HG03432 (cell line): Measurements from ENCODE around the gene CNTNAP2.

Source experiments
- ATAC-seq: cut with Tn5 transposase; IDR thresholded peaks from one replicate; pipeline ENCODE4 v1.9.1; 2021; ENCODE audit warnings: mild to moderate bottlenecking, moderate library complexity; ENCODE audit not compliant: unreplicated experiment

Gene CNTNAP2

DNA sequence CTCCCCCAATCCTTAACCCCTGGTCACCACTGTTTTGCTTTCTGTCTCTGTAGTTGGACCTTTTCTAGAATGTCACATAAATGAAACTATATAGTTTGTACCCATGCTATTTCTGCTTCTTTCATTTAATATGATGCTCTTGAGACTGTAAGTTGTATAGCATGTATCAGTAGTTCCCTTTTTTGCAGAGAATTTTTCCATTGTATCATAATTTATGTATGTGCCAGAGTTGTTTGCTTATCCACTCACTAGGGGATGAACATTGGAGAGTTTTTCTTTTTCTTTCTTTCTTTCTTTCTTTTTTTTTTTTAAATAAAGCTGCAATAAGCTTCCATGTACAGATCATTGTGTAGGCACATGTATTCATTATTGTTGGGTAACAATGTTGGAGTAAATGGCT is 544.8 kb downstream of the CNTNAP2 start:
- ATAC-seq, result no peak

DNA sequence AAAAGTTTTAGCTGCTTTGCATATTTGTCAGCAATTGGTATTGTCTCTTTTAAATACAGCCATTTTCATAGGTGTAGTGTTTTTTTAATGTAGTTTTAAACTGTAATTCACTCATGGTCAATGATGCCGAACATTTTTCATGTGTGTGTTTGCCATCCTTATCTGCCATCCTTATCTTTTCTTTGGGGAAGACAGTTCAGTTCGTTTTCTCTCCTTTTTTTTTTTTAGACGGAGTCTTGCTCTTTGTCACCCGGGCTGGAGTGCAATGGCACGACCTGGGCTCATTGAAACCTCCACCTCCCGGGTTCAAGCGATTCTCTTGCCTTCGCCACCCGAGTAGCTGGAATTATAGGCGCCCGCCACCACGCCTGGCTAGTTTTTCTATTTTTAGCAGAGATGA is 545.3 kb downstream of the CNTNAP2 start:
- ATAC-seq, result no peak

DNA sequence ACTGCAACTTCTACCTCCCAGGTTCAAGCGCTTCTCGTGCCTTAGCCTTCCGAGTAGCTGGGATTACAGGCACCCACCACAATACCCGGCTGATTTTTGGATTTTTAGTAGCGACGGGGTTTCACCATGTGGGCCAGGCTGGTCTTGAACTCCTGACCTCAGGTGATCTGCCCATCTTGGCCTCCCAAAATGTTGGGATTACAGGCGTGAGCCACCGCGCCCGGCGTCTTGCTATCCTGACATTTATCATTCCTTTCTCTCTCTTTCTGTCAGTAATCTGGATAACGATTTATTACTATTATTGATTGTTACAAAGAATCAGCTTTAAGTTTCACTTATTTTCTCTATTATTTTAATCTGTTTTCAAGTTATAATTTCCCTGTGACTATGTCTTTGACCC is 548.4 kb downstream of the CNTNAP2 start:
- no peak for ATAC-seq

DNA sequence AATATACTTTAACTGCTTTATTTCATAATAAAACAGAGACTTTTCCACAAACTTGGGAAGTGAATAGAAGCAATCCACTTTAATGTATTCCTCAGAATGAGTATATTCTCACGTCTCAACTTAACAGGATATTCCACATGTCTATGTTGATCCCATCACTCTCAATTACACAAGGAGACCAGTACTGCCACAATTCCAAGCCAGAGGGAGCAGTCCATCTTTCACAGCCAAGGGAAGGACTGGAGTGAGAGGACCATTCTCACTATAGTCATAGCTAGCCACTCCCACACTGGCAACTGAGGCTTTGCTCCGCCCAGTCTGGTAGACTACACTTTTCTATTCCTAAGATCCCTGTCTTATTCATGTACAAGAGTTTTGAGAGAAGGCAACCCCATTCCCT is 553.9 kb downstream of the CNTNAP2 start:
- no peak for ATAC-seq

DNA sequence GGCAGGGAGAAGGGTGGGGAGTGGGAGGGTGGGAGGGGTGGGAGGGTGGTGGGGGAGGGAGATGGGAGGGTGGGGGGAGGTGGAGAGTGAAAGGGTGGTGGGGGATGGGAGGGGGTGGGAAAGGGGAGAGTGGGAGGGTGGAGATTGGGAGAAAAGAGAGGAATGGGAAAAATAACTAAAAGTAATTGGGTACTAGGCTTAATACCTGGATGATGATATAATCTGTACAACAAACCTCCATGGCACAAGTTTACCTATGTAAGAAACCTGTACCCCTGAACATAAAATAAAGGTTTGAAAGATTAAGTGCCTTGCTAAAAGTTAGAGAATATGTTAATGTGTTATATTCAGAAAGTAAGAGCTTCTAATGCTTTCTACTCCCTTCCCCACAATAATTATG is 564.9 kb downstream of the CNTNAP2 start:
- ATAC-seq, result no peak

DNA sequence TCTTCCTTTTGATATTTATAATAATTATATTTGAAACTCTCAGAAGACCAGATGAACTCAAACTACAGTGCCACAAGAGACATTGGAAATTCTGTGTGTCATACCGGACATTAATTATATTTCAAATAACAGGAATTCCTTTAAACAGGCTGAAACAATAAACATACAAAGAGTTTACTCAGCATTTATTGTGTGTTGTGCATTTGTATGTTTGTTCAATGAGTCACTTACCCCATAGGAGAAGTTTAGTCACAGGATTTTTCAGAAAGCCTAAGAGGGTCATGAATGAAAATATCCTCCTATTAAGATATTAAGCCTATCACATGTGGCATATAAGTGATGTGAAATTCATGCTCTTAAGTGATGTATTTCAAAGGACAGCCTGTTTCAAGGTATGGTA is 566.8 kb downstream of the CNTNAP2 start:
- ATAC-seq, result no peak

DNA sequence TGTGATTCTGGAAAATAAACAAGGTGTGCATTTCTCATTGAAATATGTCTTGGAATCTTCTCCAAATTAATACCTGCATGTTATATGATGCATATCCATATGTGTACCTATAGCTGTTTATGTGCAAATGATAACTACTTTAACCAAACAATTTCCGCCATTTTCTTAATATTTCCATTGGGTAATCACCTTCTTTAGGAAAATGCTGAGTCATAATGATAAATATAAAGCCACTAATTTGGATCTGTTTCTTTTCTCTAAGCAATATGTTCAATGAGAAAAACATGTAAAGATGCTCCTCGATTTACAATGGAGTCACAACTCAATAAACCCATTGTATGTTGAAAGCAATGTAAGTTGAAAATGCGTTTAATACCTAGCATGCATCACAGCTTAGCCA is 574.4 kb downstream of the CNTNAP2 start:
- no peak for ATAC-seq

DNA sequence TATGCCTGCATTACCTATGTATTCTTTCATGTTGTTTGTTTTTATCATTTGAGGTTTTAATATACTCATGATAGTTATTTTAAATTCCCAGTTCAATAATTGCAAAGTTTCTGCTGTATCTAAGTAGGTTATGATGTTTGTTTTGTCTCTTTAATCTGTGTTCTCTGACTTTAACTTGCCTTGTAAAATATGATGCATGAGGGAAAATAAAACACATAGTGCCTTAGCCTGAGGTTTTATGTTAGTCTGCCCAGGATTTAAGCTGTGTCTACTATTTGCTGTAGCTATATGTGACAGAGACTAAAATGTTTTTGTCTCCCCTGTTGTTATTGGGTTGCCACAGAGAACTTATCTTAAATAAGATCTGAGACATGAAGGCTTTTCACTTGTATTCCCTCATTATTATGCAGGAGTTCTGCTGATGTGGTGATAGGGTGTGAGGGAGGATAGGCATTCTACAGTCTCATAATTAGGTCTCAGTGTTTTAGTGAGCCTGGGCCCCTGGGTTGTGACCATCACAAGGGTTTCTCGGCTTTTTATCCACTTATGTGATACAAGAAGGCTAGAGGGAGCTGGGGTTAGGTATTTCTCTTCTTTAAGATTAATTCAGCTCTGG is 582.5 kb downstream of the CNTNAP2 start:
- ATAC-seq, result no peak

DNA sequence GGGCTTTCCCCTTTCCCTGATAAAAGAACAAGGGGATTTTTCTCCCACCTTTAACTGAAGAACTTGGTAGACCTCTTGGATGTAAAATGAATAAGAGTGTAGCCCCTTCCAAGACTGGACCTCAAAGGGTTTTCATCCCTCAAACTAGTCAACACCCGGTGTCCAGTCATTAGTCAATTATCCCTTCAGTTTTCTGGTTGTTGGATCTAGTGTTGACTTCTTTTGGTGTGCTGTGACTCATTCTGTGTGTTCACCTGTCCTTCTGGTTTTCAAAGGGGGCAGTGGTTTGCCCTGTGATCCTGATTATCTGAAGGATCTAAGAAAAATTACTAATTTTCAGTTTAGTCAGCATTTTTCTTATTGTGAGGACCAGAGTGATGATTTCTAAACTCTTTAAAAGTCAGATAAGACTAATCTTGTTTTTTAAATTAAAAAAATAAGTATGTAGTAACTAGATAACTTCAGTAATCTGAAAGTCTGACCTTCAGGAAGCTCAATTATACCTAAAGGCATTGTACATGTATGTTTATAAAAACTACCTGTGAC is 583.5 kb downstream of the CNTNAP2 start:
- ATAC-seq, result no peak

DNA sequence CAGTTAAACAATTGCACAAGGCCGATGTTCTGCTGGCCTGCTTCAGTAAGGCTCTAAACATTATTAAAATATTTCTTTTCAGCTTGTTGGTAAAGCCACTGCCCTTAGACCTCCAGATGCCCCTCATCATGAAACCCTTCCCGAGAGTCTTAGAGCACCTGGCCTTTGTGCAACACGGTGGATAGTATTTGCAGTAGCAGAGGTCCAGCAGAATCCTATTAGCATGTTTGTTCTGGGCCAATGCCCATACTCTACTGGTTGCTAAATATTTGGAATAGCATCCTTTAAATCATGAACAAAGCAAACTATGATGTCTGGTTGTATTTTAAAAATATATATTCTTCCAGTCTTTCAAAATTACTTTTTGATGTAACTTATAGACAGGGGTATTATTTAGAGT is 584.6 kb downstream of the CNTNAP2 start:
- ATAC-seq, result no peak

DNA sequence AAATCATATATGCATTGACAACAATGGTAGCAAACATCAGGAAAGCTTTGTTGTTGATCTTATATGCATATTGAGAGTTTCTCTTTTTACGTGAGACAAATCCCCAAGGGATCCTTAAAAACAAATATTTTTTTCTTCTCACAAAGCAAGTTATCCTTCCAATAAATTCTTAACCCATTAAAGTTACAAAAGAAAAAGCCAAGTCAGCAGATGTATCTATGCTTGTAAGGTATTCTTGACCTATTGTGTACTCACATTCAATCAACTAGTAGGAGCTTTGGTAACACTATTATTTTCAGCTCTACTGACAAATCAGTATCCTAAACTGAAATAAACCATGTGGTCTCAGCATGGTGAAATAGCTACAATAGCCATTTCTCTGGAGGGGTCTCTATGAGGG is 586.3 kb downstream of the CNTNAP2 start:
- ATAC-seq, result no peak

DNA sequence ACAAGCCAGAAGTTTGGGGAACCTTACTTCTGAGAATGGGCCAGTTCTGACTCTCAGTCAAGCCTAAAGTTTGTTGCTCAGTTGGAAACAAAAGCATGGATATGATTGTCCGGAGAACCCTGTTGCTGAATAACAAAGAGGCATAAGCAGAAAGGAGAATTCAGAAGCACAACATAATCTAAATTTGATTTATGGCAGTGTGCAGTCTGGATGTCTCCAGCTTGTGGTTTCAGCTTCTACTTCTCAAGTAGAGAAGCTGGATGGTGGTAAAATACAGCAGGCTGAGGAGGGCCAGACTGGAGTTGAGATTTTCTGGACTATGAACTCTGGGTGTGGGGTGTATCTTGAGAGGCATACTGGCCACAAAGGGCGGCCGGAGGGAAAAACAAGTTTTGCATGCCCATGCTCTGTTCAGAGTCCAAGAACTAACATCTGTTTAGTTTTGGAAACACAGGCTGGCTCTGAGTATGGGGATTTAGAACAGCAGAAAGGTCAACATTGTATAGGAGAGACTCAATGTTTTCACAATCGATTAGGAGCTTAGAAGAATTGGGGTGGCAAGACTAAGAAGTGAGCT is 592.9 kb downstream of the CNTNAP2 start:
- no peak for ATAC-seq

DNA sequence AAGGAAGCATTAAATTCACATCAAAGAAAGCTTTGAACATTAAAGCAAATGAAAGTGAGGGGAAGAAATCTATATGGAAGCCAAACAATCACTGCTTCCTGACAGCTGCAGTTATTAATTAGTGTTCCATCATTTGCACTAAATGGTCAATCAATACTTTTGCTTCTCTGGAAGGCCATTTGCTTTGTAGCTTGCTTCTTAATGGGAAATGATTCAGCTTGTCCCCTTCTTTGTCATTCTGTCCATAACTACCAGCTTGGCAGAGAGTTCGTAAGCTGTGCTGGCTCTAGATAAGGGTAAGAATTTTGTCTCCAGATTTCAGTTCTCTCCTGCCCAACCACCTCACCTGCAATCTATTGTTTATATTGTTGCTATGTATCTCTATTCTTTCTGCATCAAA is 596.6 kb downstream of the CNTNAP2 start:
- ATAC-seq, result no peak

DNA sequence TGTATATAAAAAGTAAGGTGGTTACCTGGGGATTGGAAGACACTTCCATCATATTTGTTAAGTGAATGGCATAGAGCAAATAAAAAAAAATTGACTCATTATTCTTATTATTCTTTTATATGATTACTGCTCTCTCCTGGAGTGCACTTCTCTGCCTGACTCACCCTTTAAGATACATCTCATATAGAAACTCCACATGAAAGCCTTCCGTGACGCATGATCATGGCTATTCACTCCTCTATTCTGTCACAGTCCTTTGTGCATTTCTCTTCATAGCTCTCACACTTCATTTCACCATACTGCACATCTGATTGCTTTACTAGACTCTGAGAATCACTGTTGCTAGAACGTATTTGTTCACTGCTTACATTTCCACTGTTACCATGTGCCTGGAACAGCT is 597.3 kb downstream of the CNTNAP2 start:
- no peak for ATAC-seq

DNA sequence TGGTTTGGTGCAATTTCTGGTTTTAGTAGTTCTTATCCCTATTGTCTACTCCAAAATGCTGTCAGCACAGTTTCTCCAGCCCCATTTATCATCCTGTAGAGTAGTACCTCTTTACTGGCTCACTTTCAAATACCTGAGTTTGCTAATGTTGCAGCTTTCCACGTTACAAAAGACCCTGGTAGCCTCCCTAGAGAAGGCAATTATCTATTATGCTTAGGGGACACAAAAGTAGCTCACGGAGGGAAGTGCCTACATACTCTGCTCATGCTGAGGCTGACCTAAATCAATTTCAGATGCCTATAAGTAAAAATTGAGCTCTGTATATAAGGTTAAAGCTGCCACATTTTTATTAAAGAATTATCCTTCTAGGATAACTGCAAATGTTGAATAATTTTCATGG is 603.6 kb downstream of the CNTNAP2 start:
- ATAC-seq, result no peak

DNA sequence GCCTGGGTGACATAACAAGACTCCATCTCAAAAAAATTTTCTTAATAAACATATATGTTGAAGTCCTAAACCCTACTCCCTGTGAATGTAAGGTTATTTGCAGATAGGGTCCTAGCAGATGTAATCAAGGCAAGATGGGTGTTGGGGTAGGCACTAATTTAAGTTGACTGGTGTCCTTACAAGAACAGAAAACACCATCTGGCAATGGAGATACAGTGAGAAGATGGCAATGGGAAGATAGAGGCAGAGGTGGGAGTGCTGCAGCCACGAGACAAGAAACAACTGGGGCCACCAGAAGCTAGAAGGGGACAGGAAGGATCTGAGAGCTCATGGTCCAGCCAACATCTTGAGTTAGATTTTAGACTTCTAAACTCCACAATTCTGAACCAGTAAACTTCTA is 606.4 kb downstream of the CNTNAP2 start:
- ATAC-seq, result no peak

DNA sequence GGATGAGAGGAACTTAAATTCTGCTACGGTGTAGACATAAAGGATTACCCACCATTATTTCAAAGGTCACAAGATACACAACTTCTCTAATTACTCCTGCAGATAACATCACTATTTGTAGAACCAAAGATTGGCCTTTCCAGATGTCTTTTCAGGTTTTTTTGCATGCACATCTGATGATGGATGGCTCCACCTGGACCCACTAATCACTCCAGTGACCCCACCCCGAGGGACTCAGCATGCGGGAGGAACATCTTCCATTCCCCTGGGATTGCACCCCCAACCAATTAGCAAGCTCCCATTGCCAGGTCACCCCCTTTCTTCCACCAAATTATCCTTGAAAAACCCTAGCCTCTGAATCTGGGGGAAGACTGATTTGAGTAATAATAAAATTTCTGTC is 608.9 kb downstream of the CNTNAP2 start:
- no peak for ATAC-seq

DNA sequence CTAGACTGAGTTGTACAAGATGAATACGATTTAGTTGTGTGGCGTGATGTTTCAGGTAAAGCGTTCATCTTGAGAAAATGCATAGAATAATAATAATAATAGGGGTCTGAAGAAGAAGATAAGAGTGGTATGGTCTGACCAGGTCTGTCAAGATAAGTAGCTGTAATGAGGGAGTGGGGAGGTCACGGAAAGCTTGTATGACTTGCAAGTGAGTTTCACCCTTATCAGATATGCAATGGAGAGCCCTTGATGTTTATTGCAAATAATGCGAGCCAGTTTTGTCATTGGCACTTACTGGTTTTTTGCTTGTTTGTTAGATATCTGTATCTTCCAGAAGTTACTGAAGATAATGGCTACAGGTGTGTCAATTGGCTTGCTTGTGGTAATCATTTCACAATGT is 611.5 kb downstream of the CNTNAP2 start:
- no peak for ATAC-seq

DNA sequence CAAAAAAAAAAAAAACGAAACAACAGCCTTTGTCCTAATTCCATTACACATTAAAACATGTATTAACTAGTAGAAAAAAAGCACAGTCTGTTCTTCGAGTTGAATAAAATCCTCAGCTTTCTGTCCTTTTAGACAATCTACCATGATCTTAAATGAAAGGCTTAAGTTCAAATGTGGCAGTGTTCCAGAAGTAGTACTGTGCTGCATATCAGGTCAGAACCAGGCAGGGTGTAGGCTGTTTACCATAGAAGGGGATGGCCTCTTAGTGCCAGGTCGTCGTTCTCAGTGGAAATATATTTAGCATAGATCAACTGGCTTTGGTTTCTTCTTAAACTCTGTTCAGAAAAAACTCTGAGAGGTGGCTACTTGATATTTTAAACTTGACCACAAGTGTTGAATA is 612.0 kb downstream of the CNTNAP2 start:
- no peak for ATAC-seq

DNA sequence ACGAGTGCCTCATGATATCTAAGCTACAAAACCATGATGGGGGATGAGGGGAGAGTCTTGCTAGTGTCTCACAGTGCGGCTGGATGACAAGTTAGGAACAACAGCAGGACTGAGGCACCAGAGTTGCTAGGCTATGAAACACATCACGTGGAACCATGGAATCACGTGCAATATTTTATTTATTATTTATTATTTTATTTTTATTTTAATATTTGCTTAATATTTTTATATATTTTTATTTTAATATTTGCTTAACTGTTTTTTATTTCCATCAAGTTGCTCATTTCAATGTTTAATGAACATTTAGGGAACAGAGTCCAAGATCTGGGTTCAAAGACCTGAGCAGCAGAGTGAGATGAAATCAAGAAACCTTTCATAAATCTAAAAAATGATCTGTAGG is 614.6 kb downstream of the CNTNAP2 start:
- ATAC-seq, result no peak

DNA sequence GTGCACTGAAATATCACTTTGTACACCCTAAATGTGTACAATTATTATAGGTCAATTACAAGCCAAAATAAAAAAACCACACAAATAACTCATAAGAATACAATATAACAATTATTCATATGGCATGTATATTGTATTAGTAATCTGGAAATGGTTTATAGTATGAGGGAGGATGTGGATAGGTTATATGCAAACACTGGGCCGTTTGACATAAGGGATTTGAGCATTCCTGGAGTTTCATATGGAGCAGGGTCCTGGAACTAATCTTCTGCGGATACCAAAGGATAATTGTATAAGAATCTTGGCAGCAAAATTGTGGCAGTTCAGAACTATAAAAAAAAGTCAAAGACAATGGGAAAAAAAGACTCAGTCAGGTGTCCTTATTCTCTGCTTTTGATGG is 619.4 kb downstream of the CNTNAP2 start:
- no peak for ATAC-seq

DNA sequence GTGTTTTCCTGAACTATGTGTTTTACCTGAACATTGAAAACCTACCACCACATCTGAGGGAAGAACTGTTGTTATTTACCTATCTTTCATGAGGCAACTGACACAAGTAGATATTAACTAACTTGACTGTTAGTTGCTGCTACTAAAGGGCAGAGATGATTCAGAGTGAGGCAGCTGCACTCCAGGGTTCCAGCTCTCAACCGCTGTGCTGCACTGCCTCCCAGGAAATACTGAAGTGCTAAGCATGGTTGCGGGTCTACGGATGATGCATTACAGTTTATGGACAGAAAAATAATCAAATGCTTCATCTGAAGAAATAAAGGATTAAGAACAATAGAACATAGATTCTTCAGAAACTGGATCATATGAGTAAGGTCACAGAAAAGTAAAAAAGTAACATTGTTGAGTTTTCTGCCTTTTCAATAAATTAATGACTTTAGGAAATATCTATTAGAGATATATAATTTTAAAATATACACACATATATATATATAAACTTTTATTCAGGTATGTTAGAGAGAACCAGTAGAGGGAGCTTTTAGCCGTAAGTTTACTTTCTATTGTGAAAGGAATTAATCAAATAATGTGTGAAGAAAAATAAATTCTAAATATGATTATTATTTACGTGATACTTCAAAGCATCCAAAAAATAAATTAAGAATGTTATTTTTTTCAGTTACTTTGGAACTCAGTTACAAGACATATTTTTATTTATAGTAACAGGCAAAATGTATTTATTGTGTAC is 620.0 kb downstream of the CNTNAP2 start:
- no peak for ATAC-seq
